Neuronal stem cell (in vitro differentiated cells): ENCODE results near the gene MLIP.
"Not testable (repeated sequence)": the region's sequence is repeated elsewhere in the genome, so short reads cannot be mapped to it uniquely, and the experiment has no call there.

ENCODE experiments used
- DNase-seq: peaks from one replicate; pipeline ENCODE4 v3.0.0-alpha.2; 2013; ENCODE audit warnings: low spot score
- H2AFZ ChIP-seq: one replicate; pipeline ENCODE4 v1.6.1; 2013; ENCODE audit warnings: mild to moderate bottlenecking, low read length, inconsistent platforms
- H2AK5ac ChIP-seq: 2 replicates; pipeline ENCODE4 v1.6.1; 2013; ENCODE audit warnings: low read depth, mild to moderate bottlenecking, inconsistent platforms, low read length, moderate library complexity, mixed read lengths
- H2BK120ac ChIP-seq: 2 replicates; pipeline ENCODE4 v1.6.1; 2013; ENCODE audit warnings: low read depth, mild to moderate bottlenecking, inconsistent platforms, low read length, moderate library complexity, mixed read lengths
- H2BK12ac ChIP-seq: one replicate; pipeline ENCODE4 v1.6.1; 2013; ENCODE audit warnings: low read length, inconsistent platforms
- H2BK15ac ChIP-seq: 2 replicates; pipeline ENCODE4 v1.6.1; 2013; ENCODE audit warnings: mild to moderate bottlenecking, low read length, inconsistent platforms, mixed read lengths
- H2BK5ac ChIP-seq: one replicate; pipeline ENCODE4 v1.6.1; 2013; ENCODE audit warnings: inconsistent platforms, mild to moderate bottlenecking, low read length, moderate library complexity
- H3K14ac ChIP-seq: one replicate; pipeline ENCODE4 v1.6.1; 2013; ENCODE audit warnings: low read length, inconsistent platforms
- H3K18ac ChIP-seq: 2 replicates; pipeline ENCODE4 v1.6.1; 2013; ENCODE audit warnings: low read length, inconsistent platforms
- H3K23ac ChIP-seq: 2 replicates; pipeline ENCODE4 v1.6.1; 2013; ENCODE audit warnings: low read depth, mild to moderate bottlenecking, mixed read lengths, low read length, inconsistent platforms; ENCODE audit not compliant: poor library complexity
- H3K27ac ChIP-seq: replicated peaks from 3 replicates; pipeline ENCODE4 v1.5.1; 2013; ENCODE audit warnings: low read length, inconsistent platforms
- H3K27me3 ChIP-seq, 3 experiments: 2 replicates each; pipeline ENCODE4 v1.6.1; 2013; ENCODE audit warnings: low read length in 3 of 3, mild to moderate bottlenecking in 2 of 3, inconsistent platforms in 1 of 3, low read depth in 1 of 3, mixed read lengths in 1 of 3, moderate library complexity in 1 of 3; ENCODE audit not compliant: control insufficient read depth in 3 of 3, insufficient read depth in 3 of 3
- H3K36me3 ChIP-seq, 2 donors: replicated peaks in 1 of 2; 2 replicates each; pipeline ENCODE4 v1.6.1; 2013; ENCODE audit warnings: low read length in 2 of 2; ENCODE audit not compliant: control insufficient read depth in 2 of 2, insufficient read depth in 2 of 2
- H3K4ac ChIP-seq: 2 replicates; pipeline ENCODE4 v1.6.1; 2013; ENCODE audit warnings: inconsistent platforms, mild to moderate bottlenecking, low read length, moderate library complexity
- H3K4me1 ChIP-seq, 2 donors: 1 replicate in 1 of 2; 2 replicates in 1 of 2; pipeline ENCODE4 v1.6.1; 2013; ENCODE audit warnings: low read length in 2 of 2, low read depth in 1 of 2; ENCODE audit not compliant: control insufficient read depth in 2 of 2, insufficient read depth in 1 of 2
- H3K4me2 ChIP-seq: one replicate; pipeline ENCODE4 v1.6.1; 2013; ENCODE audit warnings: mild to moderate bottlenecking, low read length, inconsistent platforms; ENCODE audit not compliant: insufficient read depth, poor library complexity, severe bottlenecking
- H3K4me3 ChIP-seq, 2 donors: 2 replicates each; pipeline ENCODE4 v1.5.1; 2013; ENCODE audit warnings: low read length in 2 of 2, mild to moderate bottlenecking in 2 of 2, inconsistent platforms in 1 of 2, moderate library complexity in 1 of 2
- H3K79me1 ChIP-seq: one replicate; pipeline ENCODE4 v1.6.1; 2013; ENCODE audit warnings: low read depth, mild to moderate bottlenecking, inconsistent platforms, low read length, moderate library complexity
- H3K9ac ChIP-seq: one replicate; pipeline ENCODE4 v1.6.1; 2013; ENCODE audit warnings: mild to moderate bottlenecking, low read depth, low read length, inconsistent platforms; ENCODE audit not compliant: poor library complexity
- H3K9me3 ChIP-seq, 2 donors: replicated peaks in 1 of 2; 2 replicates each; pipeline versions ENCODE3 to v1.6.1; 2013; ENCODE audit warnings: low read length in 2 of 2, mild to moderate bottlenecking in 2 of 2, inconsistent platforms in 1 of 2, low read depth in 1 of 2, mixed read lengths in 1 of 2, moderate library complexity in 1 of 2; ENCODE audit not compliant: control insufficient read depth in 2 of 2, insufficient read depth in 1 of 2
- H4K8ac ChIP-seq: one replicate; pipeline ENCODE4 v1.6.1; 2013; ENCODE audit warnings: low read depth, mild to moderate bottlenecking, inconsistent platforms, low read length, moderate library complexity
- H4K91ac ChIP-seq: one replicate; pipeline ENCODE4 v1.6.1; 2013; ENCODE audit warnings: low read length, low read depth, mild to moderate bottlenecking, inconsistent platforms; ENCODE audit not compliant: poor library complexity
- WGBS, 2 donors: extraction: QIAGEN DNeasy Blood & Tissue Kit; methylation state at CpG; one replicate each; pipeline ENCODE4 v1.1.7; 2013; ENCODE audit warnings: missing lambda C conversion rate in 2 of 2, mixed read lengths in 1 of 2; ENCODE audit not compliant: insufficient read length in 2 of 2, insufficient replicate concordance in 1 of 2; ENCODE audit errors: extremely low coverage in 2 of 2; 5-methylcytosine and 5-hydroxymethylcytosine counted together

The MLIP gene

DNA sequence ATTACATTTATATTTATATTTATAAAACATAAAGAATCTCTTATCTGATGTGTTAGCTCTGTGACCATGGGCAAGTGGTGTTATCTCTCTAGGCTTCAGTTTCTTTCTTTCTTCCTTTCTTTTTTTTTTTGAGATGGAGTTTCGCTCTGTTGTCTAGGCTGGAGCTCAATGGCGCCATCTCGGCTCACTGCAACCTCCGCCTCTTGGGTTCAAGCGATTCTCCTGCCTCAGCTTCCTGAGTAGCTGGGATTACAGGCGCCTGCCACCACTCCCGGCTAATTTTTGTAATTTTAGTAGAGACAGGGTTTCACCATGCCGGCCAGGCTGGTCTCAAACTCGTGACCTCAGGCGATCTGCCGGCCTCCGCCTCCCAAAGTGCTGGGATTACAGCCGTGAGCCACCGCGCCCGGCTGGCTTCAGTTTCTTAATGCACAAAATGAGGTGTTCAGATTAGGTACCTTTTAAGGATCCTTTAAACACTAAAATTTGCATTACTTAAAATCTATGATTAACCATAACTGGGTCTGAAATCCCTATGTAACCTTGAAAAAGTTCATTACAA lies 92.3 kb downstream of the MLIP start:
- H2AFZ ChIP-seq, H3K36me3 ChIP-seq, H3K9ac ChIP-seq, H3K79me1 ChIP-seq, H3K4me3 ChIP-seq, H3K4me2 ChIP-seq, H3K4me1 ChIP-seq, H4K8ac ChIP-seq, H4K91ac ChIP-seq, H3K9me3 ChIP-seq, H3K27me3 ChIP-seq, H2BK120ac ChIP-seq, H3K4ac ChIP-seq, H3K23ac ChIP-seq, H2BK5ac ChIP-seq, DNase-seq, H3K27ac ChIP-seq, H3K14ac ChIP-seq, H2AK5ac ChIP-seq, H2BK15ac ChIP-seq, H3K18ac ChIP-seq, H2BK12ac ChIP-seq: not testable (repeated sequence)
- no CpG with 5 or more reads among the region's 16 CpGs for WGBS, 2 donors

DNA sequence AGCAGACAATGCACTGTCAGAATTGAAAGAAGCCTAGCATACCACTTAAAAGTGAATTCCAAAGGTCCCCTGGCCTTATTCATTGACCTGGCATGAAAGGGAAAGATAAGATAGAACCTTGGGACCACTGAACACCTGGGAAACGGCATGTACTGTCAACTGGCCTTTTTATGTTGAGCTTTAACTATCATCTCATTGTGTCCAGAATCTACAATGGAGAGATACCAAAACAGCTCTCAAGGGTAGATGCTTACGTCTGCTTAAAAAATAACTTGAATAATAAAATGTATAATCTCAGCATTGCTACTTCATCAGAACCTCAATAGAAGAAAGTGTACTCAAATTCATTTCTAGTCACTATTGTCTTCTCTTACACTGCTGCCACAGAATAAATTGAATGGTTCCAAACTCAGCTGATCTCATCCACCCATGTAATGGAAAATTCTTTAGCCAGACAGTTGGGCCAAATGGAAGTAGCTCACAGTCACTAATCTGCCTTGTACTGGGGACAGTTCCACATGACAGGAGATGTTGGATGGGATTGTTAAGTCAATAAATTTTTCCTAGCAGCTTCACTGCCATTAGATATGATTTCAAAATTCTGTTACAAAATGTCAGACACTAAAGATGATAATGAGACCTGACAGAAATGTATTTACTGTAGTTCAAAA lies 93.8 kb downstream of the MLIP start:
- Histone ChIP-seq H3K27ac (no peak overlapping the region), H4K91ac (no peak overlapping the region), H3K9me3 (no peaks in the 10 kb centered on the region), H3K14ac (no peak overlapping the region), H3K36me3 (no peaks in the 10 kb centered on the region), H3K18ac (no peak overlapping the region), H3K4me2 (no peak overlapping the region), H3K23ac (no peak overlapping the region), H3K4ac (no peak overlapping the region), H3K4me3 (no peak overlapping the region), H4K8ac (no peak overlapping the region), H2BK5ac (no peak overlapping the region), H3K9ac (no peak overlapping the region), H2AK5ac (no peak overlapping the region), H3K4me1 (peaks cover 0 to 3% of the 10 kb centered on the region in 2 donors), H2BK120ac (no peak overlapping the region), H3K27me3 (no peaks in the 10 kb centered on the region), H3K79me1 (no peaks in the 10 kb centered on the region), H2AFZ (no peak overlapping the region), H2BK15ac (no peak overlapping the region), H2BK12ac (no peak overlapping the region)
- DNase-seq, result no peak
- no CpG with 5 or more reads among the region's 2 CpGs for WGBS, 2 donors

DNA sequence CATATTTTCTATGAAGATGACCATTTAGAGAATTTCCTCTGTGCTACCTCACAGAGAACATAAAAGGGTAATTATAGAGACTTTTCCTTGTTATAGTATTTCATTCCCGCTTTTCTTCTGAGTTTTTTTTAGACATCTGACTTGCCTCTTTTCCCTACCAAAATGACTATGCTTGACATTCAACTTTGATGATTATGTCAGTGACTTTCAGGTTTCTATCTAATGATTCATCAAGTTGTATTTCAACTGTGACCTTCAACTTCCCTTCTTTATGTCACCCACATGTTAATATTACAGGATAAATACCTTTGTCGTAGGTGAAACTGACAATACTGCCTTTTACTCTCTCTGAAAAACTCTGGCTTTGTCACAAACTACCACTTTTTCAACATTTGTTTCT lies 95.3 kb downstream of the MLIP start:
- no peak overlapping the region for H2BK12ac ChIP-seq
- no peaks in the 10 kb centered on the region for H3K27me3 ChIP-seq
- H3K9ac ChIP-seq, result no peak overlapping the region
- no peak overlapping the region for H2BK5ac ChIP-seq
- H3K9me3 ChIP-seq, result no peaks in the 10 kb centered on the region
- no peak overlapping the region for H2AFZ ChIP-seq
- no peak overlapping the region for H3K4ac ChIP-seq
- H3K4me1 ChIP-seq, result peaks cover 0 to 3% of the 10 kb centered on the region in 2 donors
- H4K91ac ChIP-seq, result no peak overlapping the region
- H3K4me2 ChIP-seq, result no peak overlapping the region
- no peak overlapping the region for H2BK120ac ChIP-seq
- no peak overlapping the region for H3K14ac ChIP-seq
- no peaks in the 10 kb centered on the region for H3K36me3 ChIP-seq
- H3K79me1 ChIP-seq, result no peaks in the 10 kb centered on the region
- no peak overlapping the region for H3K23ac ChIP-seq
- H2AK5ac ChIP-seq, result no peak overlapping the region
- no peak overlapping the region for H4K8ac ChIP-seq
- no peak overlapping the region for H3K18ac ChIP-seq
- no peak overlapping the region for H3K4me3 ChIP-seq
- no peak for DNase-seq
- H3K27ac ChIP-seq, result no peak overlapping the region
- H2BK15ac ChIP-seq, result no peak overlapping the region
- WGBS, 2 donors, result no CpG with 5 or more reads among the region's 2 CpGs

DNA sequence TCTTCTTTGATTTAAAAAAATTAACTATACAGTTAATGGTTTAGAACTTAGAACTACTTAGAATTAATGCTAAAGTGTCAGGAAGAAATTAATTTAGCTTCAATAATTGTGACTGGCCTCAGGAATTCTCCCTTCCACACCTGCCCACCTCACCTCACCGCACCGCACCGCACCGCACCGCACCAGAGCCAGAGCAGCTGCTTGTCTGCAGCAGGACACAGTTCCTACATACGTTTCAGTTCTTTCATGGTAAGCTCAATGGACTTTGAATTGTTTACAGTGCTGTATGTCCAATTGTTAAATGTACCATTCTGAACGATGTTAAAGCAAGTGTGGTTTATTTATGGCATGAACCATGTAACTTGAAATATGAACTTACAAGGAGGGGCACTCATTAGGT lies 98.7 kb downstream of the MLIP start:
- H2AFZ ChIP-seq, H3K9me3 ChIP-seq, H3K9ac ChIP-seq, H2BK15ac ChIP-seq, H3K4me2 ChIP-seq, H3K23ac ChIP-seq, DNase-seq, H3K14ac ChIP-seq, H2BK5ac ChIP-seq, H2AK5ac ChIP-seq, H4K91ac ChIP-seq, H3K27ac ChIP-seq, H3K4ac ChIP-seq, H2BK12ac ChIP-seq, H2BK120ac ChIP-seq, H4K8ac ChIP-seq, H3K4me3 ChIP-seq, H3K27me3 ChIP-seq, H3K4me1 ChIP-seq, H3K18ac ChIP-seq, H3K36me3 ChIP-seq, H3K79me1 ChIP-seq: not testable (repeated sequence)
- no CpG with 5 or more reads among the region's 7 CpGs for WGBS, 2 donors
